Stimulated activated CD8-positive, alpha-beta memory T cell treated with anti-CD3 and anti-CD28 coated beads, Interleukin-7, amount 100 ng/mL, for 48 hours (primary cell): Measurements from ENCODE around the gene RNF213.
"Not testable (repeated sequence)": the region's sequence is repeated elsewhere in the genome, so short reads cannot be mapped to it uniquely, and the experiment has no call there.

Source experiments
- DNase-seq, 2 donors: peaks; one replicate each; pipeline ENCODE4 v3.0.0-alpha.2; 2020; ENCODE audit warnings: low read depth in 1 of 2; ENCODE audit errors: extremely low read depth in 1 of 2

RNF213 gene

GRCh38 chr17:80223838-80224497 is 36.7 kb upstream of the RNF213 start:
- no peak for DNase-seq

- DNase-seq, result no peak
Observed at GRCh38 chr17:80224683-80225082, 36.0 kb upstream of the RNF213 start.

- no peak for DNase-seq
Observed at GRCh38 chr17:80225230-80225629, 35.4 kb upstream of the RNF213 start.

GRCh38 chr17:80227156-80227555 is 33.5 kb upstream of the RNF213 start:
- DNase-seq, result no peak

- no peak for DNase-seq
Observed at GRCh38 chr17:80227666-80228065, 33.0 kb upstream of the RNF213 start.

GRCh38 chr17:80228477-80228876 is 32.2 kb upstream of the RNF213 start:
- DNase-seq, result no peak

- DNase-seq, result no peak
Observed at GRCh38 chr17:80229011-80229410, 31.6 kb upstream of the RNF213 start.

GRCh38 chr17:80232438-80232837 is 28.2 kb upstream of the RNF213 start:
- no peak for DNase-seq

GRCh38 chr17:80233202-80233601 is 27.4 kb upstream of the RNF213 start:
- DNase-seq, result no peak

- DNase-seq, result no peak
Observed at GRCh38 chr17:80236911-80237310, 23.7 kb upstream of the RNF213 start.

GRCh38 chr17:80237386-80237785 is 23.3 kb upstream of the RNF213 start:
- no peak for DNase-seq

- no peak for DNase-seq
Observed at GRCh38 chr17:80242505-80242904, 18.1 kb upstream of the RNF213 start.

GRCh38 chr17:80243526-80244433 is 16.9 kb upstream of the RNF213 start:
- DNase-seq, result no peak

GRCh38 chr17:80244448-80244847 is 16.2 kb upstream of the RNF213 start:
- not testable (repeated sequence) for DNase-seq

GRCh38 chr17:80244871-80245509 is 15.7 kb upstream of the RNF213 start:
- no peak for DNase-seq

GRCh38 chr17:80245566-80246265 is 14.9 kb upstream of the RNF213 start:
- no peak for DNase-seq

GRCh38 chr17:80246266-80246681 is 14.4 kb upstream of the RNF213 start:
- DNase-seq, result no peak

GRCh38 chr17:80246726-80247125 is 13.9 kb upstream of the RNF213 start:
- DNase-seq, result no peak

GRCh38 chr17:80247561-80247960 is 13.1 kb upstream of the RNF213 start:
- DNase-seq, result no peak

GRCh38 chr17:80248001-80248893 is 12.4 kb upstream of the RNF213 start:
- no peak for DNase-seq
